Panc1 (cell line): ENCODE measurements around the gene CREB3L2. TPM values are rescaled to one million over a fixed set of nuclear protein-coding genes. Genes with fewer than 3 reads are reported as not detected.

Experiments used
- ATAC-seq: fragments of 200-7000 bp; cut with Tn5 transposase; 2 replicates; pipeline ENCODE4 v1.9.1; 2020; ENCODE audit warnings: mild to moderate bottlenecking, moderate library complexity
- BruUV-seq: library from RNA; stranded (reverse); fragments of 400-500 nt; replicated peaks from 2 replicates; lab custom pipeline; 2021; lab: Mats Ljungman, UMichigan
- CTCF ChIA-PET: fragments of 300-600 bp; sonication (Branson Sonifier 250); formaldehyde crosslinking; loops from one replicate; lab custom pipeline; 2022; ENCODE audit warnings: antibody characterized with exemption; lab: Charles Lee
- POLR2A ChIA-PET: fragments of 300-600 bp; sonication (Branson Sonifier 250); formaldehyde crosslinking; loops from one replicate; lab custom pipeline; 2022; ENCODE audit warnings: antibody characterized with exemption; lab: Charles Lee
- DNase-seq: peaks from one replicate; pipeline ENCODE4 v3.0.0-alpha.2; 2010; ENCODE audit warnings: low read depth, low spot score
- H3K27ac ChIP-seq: 2 replicates; pipeline ENCODE4 v1.5.1; 2011; ENCODE audit warnings: mild to moderate bottlenecking, low read length, inconsistent platforms
- H3K27me3 ChIP-seq: fragments of 200-500 bp; sonication (Bioruptor generic); 2 replicates; pipeline ENCODE4 v1.6.0; 2014; ENCODE audit warnings: low read length, inconsistent platforms; ENCODE audit not compliant: control insufficient read depth, insufficient read depth
- H3K36me3 ChIP-seq: fragments of 200-500 bp; sonication (Bioruptor generic); 2 replicates; pipeline ENCODE4 v1.5.1; 2014; ENCODE audit warnings: inconsistent platforms, mild to moderate bottlenecking, low read length, moderate library complexity; ENCODE audit not compliant: control insufficient read depth, insufficient read depth
- H3K4me1 ChIP-seq: 2 replicates; pipeline ENCODE4 v1.5.1; 2011; ENCODE audit warnings: inconsistent platforms, mild to moderate bottlenecking, low read length, moderate library complexity; ENCODE audit not compliant: control insufficient read depth, insufficient read depth
- H3K4me3 ChIP-seq, 2 experiments: 2 replicates each; pipeline ENCODE4 v1.5.1; 2011 to 2012; ENCODE audit warnings: low read depth in 2 of 2, low read length in 2 of 2, mild to moderate bottlenecking in 2 of 2, inconsistent platforms in 1 of 2, moderate library complexity in 1 of 2
- H3K9me3 ChIP-seq: fragments of 200-500 bp; sonication (Bioruptor generic); 2 replicates; pipeline ENCODE4 v1.5.1; 2014; ENCODE audit warnings: low read depth, mild to moderate bottlenecking, inconsistent platforms, low read length, moderate library complexity; ENCODE audit not compliant: control insufficient read depth, insufficient read depth
- CTCF ChIP-seq: fragments of 450-650 bp; IDR thresholded peaks from 2 replicates; pipeline ENCODE4 v1.5.1; 2017; ENCODE audit warnings: mild to moderate bottlenecking
- POLR2AphosphoS5 ChIP-seq: IDR thresholded peaks from 2 replicates; pipeline ENCODE4 v1.6.1; 2012; ENCODE audit warnings: mild to moderate bottlenecking, low read depth, low read length, moderate library complexity
- SIN3A ChIP-seq: IDR thresholded peaks from 2 replicates; pipeline ENCODE4 v1.6.1; 2012; ENCODE audit warnings: low read depth, mild to moderate bottlenecking, low read length, moderate library complexity, borderline replicate concordance; ENCODE audit not compliant: insufficient read depth
- TCF7L2 ChIP-seq: IDR thresholded peaks from 2 replicates; pipeline ENCODE4 v1.6.1; 2011; ENCODE audit warnings: mild to moderate bottlenecking, low read depth, low read length, inconsistent platforms
- in situ Hi-C: cut with HindIII; loops from 2 replicates; pipeline ENCODE4 v1.10.0; 2016; ENCODE audit warnings: low sequenced_read_pairs, low pct_unique_long_range_greater_than_20kb
- intact Hi-C: fragments of 100-400 bp; cut with micrococcal nuclease; formaldehyde crosslinking; loops from one replicate; pipeline ENCODE4 v1.10.0; 2022; ENCODE audit not compliant: unreplicated experiment
- total RNA-seq: library from RNA; stranded (reverse); gene quantifications from one replicate; pipeline ENCODE4 v1.2.1, GENCODE V29; 2021; ENCODE audit not compliant: unreplicated experiment
- TF ChIP-seq, protein P1 (sequence below), 2 experiments: IDR thresholded peaks; 2 replicates each; pipeline ENCODE4 v1.6.1; 2011 to 2012; ENCODE audit warnings: low read depth in 2 of 2, control low read depth in 1 of 2, low read length in 1 of 2, mild to moderate bottlenecking in 1 of 2, moderate library complexity in 1 of 2; ENCODE audit not compliant: insufficient read depth in 1 of 2

Gene CREB3L2
- total RNA-seq, 1 experiment from 2014 or later, result 22.7 TPM

DNA sequence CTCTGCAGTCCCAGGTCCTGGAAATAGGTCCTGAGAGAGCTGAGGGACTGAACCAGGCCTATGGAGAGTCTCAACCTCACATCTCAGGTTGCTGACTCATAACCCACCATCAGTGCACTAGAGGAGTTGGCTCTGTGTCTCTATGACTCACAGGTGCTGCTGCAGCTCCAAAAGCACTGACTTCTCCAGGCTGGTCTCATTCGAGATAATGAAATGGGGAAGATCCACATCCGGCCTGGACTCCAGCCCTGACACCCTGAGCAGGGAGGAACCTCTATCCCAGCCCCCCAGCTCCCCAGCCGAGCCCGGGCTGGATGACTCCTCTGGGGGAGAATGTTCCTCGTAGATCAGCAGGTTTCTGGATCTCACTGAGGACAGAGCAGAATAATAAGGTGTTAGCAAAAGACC is 119.6 kb downstream of the CREB3L2 start:
- Histone ChIP-seq H3K36me3 (no peaks in the 10 kb centered on the region), H3K9me3 (no peaks in the 10 kb centered on the region), H3K27ac (no peak overlapping the region), H3K4me1 (no peaks in the 10 kb centered on the region), H3K4me3 (no peak overlapping the region), H3K27me3 (no peaks in the 10 kb centered on the region)
- in situ Hi-C loops (no loop called here), intact Hi-C loops (no loop called here)
- ChIA-PET CTCF (no interaction called here), POLR2A (no interaction called here)
- no TSS peak for BruUV-seq
- TF ChIP-seq TCF7L2, result no peak
- TF ChIP-seq CTCF, result no peak
- TF ChIP-seq, protein P1, sequence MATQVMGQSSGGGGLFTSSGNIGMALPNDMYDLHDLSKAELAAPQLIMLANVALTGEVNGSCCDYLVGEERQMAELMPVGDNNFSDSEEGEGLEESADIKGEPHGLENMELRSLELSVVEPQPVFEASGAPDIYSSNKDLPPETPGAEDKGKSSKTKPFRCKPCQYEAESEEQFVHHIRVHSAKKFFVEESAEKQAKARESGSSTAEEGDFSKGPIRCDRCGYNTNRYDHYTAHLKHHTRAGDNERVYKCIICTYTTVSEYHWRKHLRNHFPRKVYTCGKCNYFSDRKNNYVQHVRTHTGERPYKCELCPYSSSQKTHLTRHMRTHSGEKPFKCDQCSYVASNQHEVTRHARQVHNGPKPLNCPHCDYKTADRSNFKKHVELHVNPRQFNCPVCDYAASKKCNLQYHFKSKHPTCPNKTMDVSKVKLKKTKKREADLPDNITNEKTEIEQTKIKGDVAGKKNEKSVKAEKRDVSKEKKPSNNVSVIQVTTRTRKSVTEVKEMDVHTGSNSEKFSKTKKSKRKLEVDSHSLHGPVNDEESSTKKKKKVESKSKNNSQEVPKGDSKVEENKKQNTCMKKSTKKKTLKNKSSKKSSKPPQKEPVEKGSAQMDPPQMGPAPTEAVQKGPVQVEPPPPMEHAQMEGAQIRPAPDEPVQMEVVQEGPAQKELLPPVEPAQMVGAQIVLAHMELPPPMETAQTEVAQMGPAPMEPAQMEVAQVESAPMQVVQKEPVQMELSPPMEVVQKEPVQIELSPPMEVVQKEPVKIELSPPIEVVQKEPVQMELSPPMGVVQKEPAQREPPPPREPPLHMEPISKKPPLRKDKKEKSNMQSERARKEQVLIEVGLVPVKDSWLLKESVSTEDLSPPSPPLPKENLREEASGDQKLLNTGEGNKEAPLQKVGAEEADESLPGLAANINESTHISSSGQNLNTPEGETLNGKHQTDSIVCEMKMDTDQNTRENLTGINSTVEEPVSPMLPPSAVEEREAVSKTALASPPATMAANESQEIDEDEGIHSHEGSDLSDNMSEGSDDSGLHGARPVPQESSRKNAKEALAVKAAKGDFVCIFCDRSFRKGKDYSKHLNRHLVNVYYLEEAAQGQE (IDR thresholded peaks at IDR 0.05; ENCODE audit: insufficient read depth in 1 of 2, low read depth in 2 of 2, low read length in 1 of 2), result no peak
- TF ChIP-seq SIN3A, result no peak
- TF ChIP-seq POLR2AphosphoS5, result no peak
- peak; percentile 84 for ATAC-seq
- DNase-seq, result peak; percentile 61

GRCh38 chr7:137881607-137882260 is 120.2 kb downstream of the CREB3L2 start:
- CTCF ChIA-PET, result no interaction called here
- POLR2A ChIA-PET, result no interaction called here
- H3K36me3 ChIP-seq, result no peaks in the 10 kb centered on the region
- ATAC-seq (no peak), DNase-seq (no peak)
- H3K27me3 ChIP-seq, result no peaks in the 10 kb centered on the region
- in situ Hi-C loops, result no loop called here
- no peaks in the 10 kb centered on the region for H3K9me3 ChIP-seq
- intact Hi-C loops, result no loop called here
- TF ChIP-seq SIN3A, result no peak
- TF ChIP-seq CTCF, result no peak
- TF ChIP-seq, protein P1 (IDR thresholded peaks at IDR 0.05; ENCODE audit: insufficient read depth in 1 of 2, low read depth in 2 of 2, low read length in 1 of 2), result no peak
- no peak for TF ChIP-seq TCF7L2
- no peak for TF ChIP-seq POLR2AphosphoS5
- H3K27ac ChIP-seq, result no peak overlapping the region
- BruUV-seq, result no TSS peak
- H3K4me1 ChIP-seq, result no peaks in the 10 kb centered on the region
- no peak overlapping the region for H3K4me3 ChIP-seq
